Hematopoietic multipotent progenitor cell treated with erythropoietin and hydrocortisone succinate and interleukin-3 and kit ligand, for 4 days (in vitro differentiated cells): ENCODE data around the gene LRCOL1.

ENCODE experiments used
- DNase-seq: peaks from one replicate; pipeline ENCODE4 v3.0.0-alpha.2; 2015

The LRCOL1 gene

DNA sequence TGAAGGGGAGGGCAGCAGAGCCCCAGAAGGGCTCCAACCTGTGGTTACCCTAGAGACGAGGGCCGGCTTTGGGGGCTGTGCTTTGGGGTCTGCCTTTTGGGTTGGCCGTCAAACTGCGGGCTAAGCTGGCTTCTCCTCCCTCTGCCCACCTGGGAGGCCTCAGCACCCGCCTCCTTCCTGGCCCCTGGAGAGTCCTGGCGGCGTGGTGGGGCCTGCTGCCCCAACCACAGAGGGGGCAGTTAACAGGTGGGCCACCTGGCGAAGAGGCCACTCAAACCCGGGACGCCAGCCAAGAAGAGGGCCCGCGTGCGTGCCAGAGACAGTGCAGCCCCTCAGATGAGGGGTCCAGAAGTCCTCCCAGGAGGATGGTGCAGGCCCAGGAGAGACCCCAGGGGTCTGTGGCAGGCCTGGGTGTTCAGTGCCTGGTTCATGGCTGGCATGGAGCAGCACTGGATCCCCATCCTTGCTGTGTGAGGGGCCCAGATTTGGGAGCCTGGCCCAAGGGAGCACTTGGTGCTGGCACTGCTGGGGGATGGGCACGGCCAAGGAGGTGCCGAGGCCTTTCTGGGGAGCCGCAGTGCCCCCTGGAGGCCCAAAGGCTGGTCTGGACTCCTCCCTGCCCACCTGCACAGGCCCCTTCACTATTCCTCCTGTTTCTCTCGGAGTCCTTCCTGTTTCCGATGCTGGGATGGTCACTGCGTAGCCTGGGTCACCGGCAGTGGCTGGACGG, 48.8 kb downstream of the LRCOL1 start:
- DNase-seq, result peak; percentile 69

DNA sequence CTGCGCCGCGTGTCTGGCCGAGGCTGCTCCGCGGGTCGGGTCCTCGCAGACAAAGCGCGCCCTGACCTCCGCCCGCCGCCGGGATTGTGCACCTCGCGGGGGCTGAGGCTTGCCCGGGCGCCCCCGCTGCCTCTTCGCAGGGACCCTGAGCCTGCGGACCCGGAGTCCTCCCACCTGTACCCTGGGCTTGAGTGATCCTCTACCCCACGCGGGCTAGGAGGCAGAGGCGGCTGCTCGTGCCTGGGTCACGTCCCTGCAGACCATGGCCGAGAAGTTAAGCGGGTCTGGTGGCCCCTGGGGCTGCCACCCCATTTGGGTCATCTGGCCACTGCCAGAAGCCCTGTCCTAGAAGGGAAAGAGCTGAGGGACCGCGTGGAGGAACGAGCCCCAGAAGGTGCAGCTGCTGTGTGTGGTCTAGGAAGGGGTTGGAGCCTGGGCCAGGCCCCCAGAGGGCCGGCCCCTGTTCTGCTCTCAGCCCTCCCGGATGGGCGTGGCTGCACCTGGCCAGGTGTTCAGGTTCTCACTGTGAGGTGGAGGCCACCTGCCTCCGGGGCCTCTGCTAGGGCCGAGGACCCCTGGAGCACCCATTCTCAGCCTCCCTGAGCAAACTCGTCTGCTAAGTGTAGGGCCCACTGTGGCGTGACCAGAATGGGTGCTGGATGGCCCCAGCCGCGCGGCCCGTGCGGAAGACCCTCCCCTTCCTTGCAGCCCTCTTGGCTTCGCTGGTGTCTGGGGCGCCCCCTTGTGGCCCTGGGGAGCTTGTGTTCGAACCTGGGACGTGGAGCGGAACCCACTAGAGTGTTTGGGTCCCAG, 49.6 kb downstream of the LRCOL1 start:
- peak; percentile 92 for DNase-seq

DNA sequence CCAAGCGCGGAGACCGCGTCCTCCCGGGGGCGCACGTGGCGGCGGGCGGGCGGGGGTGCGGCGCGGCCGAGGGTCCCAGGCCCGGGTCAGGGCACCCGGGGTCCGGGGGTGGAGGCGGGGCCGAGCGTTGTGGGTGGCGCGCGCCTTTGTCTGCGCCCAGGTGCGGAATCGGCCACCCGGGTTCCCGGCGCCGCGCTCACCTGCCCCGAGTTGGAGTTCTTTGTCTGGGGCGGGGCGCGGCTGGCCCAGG, 50.1 kb downstream of the LRCOL1 start:
- DNase-seq, result no peak

DNA sequence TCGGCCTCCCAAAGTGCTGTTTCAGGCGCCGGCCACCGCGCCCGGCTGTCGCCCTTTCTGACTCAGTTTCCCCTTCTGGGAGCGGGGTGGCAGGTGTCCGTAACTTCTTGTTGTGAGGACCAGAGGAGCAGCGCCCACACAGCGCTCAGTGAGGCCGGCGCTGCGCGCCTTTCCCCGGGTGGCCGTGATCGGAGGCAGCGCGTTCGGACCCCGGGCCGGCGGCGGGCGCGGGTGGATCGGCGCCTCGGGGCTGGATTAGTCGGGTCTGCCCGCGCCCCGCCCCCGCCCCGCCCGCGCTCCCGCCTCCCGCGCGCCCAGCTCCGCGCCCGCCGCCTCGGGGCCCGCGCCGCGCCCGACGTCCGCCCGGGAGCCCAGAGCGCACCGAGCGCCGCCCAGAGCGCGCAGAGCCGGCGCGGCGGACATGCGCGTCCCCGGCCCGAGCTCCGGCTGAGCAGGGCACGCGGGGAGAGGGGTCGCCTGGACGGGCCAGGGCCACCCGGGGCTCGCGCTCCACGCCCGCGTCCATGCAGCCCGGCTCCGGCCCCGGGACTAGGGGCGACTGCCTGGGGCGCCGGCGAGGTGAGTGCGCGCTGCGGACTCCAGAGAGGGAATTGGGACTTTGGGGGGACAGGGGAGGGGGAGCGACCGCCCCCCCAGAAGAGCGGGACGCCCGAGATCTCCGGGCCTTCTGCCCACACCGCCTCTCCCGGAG, 50.6 kb downstream of the LRCOL1 start:
- peak; percentile 81 for DNase-seq

DNA sequence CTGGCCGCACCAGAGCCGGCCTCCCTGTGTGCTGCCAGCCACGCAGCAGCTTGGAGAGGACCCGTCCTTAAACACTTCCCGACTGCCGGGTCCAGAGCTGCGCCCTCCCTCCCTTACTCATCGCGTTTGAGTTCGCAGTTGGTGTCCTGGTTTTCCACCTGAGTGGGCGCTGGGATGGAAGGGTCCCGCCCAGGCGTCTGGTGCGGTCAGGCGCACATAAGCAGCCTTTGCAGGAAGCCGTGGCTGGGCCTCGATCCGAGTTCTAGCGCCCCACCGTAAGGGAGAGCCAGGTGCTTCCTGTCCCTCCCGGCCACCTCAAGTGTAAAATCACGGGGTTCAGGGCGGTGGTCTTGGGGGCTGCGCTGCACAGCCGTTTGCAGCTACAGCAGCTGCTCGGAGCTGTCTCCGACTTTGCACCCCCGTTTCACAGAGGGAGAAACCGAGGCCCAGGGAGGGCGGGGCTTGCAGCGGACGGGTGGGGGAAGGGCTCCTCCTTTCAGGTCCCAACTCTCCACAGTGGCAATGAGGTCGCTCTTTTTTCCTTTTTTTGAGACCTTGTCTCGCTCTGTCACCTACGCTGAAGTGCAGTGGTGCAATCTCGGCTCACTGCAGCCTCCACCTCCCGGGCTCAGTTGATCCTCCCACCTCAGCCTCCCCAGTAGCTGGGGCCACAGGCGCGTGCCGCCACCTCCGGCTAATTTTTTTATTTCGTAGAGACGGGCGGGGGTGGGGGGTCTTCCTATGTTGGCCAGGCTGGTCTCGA, 51.3 kb downstream of the LRCOL1 start:
- DNase-seq, result peak; percentile 62

DNA sequence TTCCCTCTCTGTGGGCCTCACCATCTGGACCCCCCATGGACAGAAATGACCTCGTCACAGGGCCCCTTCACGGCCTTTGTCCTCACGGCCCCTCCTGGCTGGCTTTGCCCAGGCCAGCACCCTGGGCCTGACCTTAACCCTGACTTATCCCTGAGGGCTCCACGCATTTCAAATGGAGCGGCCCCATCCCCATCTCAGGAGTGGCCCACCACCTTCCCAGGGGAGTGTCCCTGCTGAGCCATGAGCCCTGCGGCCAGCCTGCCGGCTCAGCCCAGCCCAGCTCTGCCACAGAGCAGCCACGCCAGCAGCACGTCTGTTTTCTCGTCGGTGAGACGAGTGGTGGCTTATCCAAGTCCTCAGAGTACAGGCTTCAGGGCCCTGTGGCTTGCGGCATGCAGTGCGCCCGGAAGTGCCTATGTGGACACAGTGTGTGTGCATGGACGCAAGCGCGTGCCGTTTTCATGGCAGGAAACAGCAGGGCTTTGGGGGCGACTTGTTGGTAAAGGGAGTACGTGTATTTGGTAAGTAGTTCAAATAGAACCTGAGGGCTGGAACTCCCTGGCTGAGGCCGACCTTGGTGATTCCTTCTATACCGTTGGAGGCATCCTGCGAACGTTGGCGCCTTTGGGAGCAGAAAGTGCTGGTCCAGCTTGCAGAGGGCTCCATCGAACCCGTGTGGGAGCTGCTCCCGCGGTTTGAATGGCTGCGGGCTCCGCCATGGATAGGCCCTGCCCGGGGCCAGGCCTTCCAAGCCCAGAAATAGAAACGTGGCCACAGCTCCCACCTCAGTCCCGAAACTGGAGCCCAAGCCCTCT, 52.1 kb downstream of the LRCOL1 start:
- DNase-seq, result peak; percentile 66

DNA sequence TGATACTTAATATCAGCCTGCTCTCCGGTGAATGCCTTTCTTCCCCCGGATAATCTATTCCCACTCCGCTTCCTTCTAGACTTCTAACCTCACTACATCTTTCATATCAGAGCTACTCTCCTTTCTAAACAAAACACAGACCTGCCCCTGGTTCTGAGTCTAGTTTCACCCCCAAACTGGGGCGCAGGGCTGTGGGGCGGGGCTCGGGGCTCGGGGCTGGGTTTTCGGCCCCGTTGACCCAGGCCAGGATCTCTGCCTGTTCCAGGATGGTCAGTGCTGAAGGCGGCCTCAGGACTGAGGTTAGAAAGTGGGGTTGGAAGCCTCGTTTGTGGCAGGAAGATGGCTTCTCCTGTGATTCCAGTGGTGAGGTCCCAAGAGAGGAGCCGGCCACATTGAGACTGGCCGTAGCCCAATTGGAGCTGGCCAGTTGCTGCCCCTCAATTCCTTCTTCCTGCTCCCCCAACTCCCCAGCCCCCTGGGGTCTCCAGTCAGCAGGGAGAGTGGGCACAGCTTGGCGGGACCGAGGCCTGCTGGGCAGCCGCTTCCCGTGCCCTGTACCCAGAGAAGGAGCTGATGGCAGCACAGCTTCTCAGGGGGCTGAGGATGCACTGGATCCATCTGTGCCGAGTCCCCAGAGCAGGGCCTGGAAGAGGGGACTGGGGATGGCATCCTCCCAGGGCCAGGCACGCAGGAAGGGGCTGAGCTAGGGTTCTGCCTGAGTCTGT, 52.9 kb downstream of the LRCOL1 start:
- no peak for DNase-seq

DNA sequence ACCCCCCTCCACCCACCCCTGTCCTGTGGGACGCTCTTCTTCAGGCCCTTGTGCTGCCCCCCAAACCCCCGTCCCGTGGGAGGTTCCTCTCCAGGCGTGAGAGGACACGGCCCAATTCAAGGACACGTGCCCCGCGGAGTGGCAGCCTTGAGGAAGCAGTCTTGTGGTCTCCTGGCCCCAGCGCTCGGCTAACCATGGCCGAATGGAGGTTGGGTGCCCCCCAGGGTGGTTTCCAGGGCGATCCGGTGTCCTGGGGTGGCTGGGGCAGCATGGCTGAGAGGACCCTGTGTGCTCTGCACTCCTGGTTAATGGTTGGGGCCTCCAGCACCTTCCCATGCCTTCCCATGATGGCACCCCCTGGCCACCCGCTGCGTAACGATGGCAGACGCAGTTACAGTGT, 53.6 kb downstream of the LRCOL1 start:
- no peak for DNase-seq

DNA sequence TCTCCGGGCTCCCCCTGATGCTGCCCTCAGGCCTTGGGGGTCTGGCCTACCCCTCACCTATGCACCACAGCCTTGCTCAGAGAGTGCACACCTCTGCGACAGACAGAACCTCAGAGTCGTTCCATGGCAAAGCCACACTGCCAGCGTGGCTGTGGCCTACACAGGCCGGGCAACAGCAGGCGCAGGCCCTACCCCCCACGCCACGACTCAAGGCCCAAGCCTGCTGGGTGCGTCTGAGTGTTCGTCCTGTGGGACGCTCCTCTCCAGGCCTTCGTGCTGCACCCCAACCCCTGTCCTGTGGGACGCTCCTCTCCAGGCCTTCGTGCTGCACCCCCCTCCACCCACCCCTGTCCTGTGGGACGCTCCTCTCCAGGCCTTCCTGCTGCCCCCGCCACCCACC, 54.2 kb downstream of the LRCOL1 start:
- DNase-seq, result no peak

DNA sequence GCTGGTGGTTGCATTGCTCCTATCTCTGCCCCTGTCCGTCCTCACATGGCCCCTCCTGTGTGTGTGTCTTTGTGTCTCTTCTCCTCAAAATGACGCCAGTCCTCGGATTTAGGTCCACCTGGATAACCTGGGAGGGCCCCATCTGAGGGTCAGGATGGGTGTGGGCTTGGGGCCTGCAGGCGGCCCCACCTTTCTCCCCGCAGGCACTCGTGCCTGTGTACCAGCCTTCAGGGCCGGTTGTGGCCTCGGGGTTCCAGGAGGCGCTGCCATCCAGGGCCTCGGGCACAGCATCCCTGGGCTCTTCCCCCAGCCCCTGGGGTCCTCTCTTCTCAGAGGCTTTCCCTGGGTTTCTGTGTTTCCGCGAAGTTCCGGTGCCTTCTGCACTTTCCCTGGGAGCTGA, 54.7 kb downstream of the LRCOL1 start:
- DNase-seq, result no peak

DNA sequence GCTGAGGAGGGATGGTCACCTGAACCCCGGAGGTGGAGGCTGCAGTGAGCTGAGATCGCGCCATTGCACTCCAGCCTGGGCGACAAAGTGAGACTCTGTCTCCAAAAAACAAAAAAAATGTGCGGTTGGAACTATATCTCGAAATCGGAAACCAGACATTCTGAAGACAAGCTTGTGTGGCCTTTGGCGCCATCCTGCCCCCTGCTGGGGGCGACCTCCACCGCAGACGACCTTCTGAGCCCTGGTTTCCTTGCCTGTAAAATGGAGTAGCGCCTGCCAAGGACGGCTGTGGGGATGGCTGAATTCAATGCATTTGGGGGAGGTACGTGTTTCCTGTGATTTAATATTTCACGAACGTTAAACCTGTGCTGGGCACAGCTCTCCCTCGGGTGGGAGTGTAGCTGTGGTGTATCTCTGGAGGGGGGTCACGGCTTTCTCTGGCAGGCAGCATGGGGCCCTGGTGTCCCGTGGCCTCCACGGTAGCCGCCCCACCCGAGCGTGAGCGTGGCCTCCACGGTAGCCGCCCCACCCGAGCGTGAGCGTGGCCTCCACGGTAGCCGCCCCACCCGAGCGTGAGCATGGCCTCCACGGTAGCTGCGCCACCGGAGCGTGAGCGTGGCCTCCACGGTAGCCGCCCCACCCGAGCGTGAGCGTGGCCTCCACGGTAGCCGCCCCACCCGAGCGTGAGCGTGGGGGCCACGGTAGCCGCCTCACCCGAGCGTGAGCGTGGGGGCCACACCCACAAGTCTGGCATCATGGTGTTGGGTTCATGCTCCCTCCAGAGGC, 55.3 kb downstream of the LRCOL1 start:
- peak; percentile 49 for DNase-seq
